SK-N-SH treated with all-trans-retinoic acid at 6 μM for 48 hours (cell line): ENCODE results near the gene PGLYRP2.

Experiments used
- BACH2 ChIP-seq: fragments of 250-450 bp; sonication (Bioruptor Pico); IDR thresholded peaks from 2 replicates; pipeline ENCODE4 v1.9.0; 2021; ENCODE audit warnings: mild to moderate bottlenecking, borderline replicate concordance
- CSDC2 ChIP-seq: fragments of 250-450 bp; sonication (Bioruptor Pico); IDR thresholded peaks from 2 replicates; pipeline ENCODE4 v1.5.0; 2020; ENCODE audit warnings: mild to moderate bottlenecking, moderate library complexity
- ESRRG ChIP-seq: fragments of 250-450 bp; sonication (Bioruptor Pico); IDR thresholded peaks from 2 replicates; pipeline ENCODE4 v1.6.1; 2021; ENCODE audit warnings: mild to moderate bottlenecking
- GLIS3 ChIP-seq: fragments of 250-450 bp; sonication (Bioruptor Pico); IDR thresholded peaks from 2 replicates; pipeline ENCODE4 v1.5.0; 2020; ENCODE audit warnings: mild to moderate bottlenecking, moderate library complexity
- ISL1 ChIP-seq: fragments of 250-450 bp; sonication (Bioruptor Pico); IDR thresholded peaks from 2 replicates; pipeline ENCODE4 v2.1.2; 2022; ENCODE audit warnings: mild to moderate bottlenecking, moderate library complexity
- PATZ1 ChIP-seq: fragments of 250-450 bp; sonication (Bioruptor Pico); IDR thresholded peaks from 2 replicates; pipeline ENCODE4 v1.8.0; 2020; ENCODE audit warnings: mild to moderate bottlenecking, moderate library complexity, borderline replicate concordance
- POU6F1 ChIP-seq: fragments of 250-450 bp; sonication (Bioruptor Pico); IDR thresholded peaks from 2 replicates; pipeline ENCODE4 v1.8.0; 2021; ENCODE audit warnings: low read depth, mild to moderate bottlenecking, moderate library complexity, borderline replicate concordance
- RARB ChIP-seq: fragments of 250-450 bp; sonication (Bioruptor Pico); IDR thresholded peaks from 2 replicates; pipeline ENCODE4 v1.8.0; 2021; ENCODE audit warnings: mild to moderate bottlenecking, moderate library complexity
- TOX ChIP-seq: fragments of 250-450 bp; sonication (Bioruptor Pico); IDR thresholded peaks from 2 replicates; pipeline ENCODE4 v1.8.0; 2021; ENCODE audit warnings: mild to moderate bottlenecking, moderate library complexity, borderline replicate concordance
- TSHZ2 ChIP-seq: fragments of 250-450 bp; sonication (Bioruptor Pico); IDR thresholded peaks from 2 replicates; pipeline ENCODE4 v1.5.0; 2020; ENCODE audit warnings: mild to moderate bottlenecking, moderate library complexity
- ZC3H10 ChIP-seq: fragments of 250-450 bp; sonication (Bioruptor Pico); IDR thresholded peaks from 2 replicates; pipeline ENCODE4 v1.5.1; 2021; ENCODE audit warnings: mild to moderate bottlenecking, moderate library complexity
- ZFP3 ChIP-seq: fragments of 250-450 bp; sonication (Bioruptor Pico); IDR thresholded peaks from 2 replicates; pipeline ENCODE4 v1.5.0; 2020; ENCODE audit warnings: mild to moderate bottlenecking, moderate library complexity
- ZNF8 ChIP-seq: fragments of 450-650 bp; formaldehyde crosslinking; IDR thresholded peaks from 2 replicates; pipeline ENCODE4 v1.5.0; 2020; ENCODE audit warnings: mild to moderate bottlenecking, moderate library complexity
- TF ChIP-seq, protein P1 (sequence below): fragments of 250-450 bp; sonication (Bioruptor Pico); IDR thresholded peaks from 2 replicates; pipeline ENCODE4 v1.5.1; 2021; ENCODE audit warnings: mild to moderate bottlenecking, moderate library complexity

GRCh38 chr19:15427991-15428471 lies 51.3 kb downstream of the PGLYRP2 start:
- TF ChIP-seq RARB = no peak
- TF ChIP-seq PATZ1 (CRISPR knock-in tag) = no peak
- TF ChIP-seq ZC3H10 (CRISPR knock-in tag) = no peak
- no peak for TF ChIP-seq CSDC2 (CRISPR knock-in tag)
- TF ChIP-seq ZFP3 (CRISPR knock-in tag) = no peak
- no peak for TF ChIP-seq ZNF8
- TF ChIP-seq, protein P1, sequence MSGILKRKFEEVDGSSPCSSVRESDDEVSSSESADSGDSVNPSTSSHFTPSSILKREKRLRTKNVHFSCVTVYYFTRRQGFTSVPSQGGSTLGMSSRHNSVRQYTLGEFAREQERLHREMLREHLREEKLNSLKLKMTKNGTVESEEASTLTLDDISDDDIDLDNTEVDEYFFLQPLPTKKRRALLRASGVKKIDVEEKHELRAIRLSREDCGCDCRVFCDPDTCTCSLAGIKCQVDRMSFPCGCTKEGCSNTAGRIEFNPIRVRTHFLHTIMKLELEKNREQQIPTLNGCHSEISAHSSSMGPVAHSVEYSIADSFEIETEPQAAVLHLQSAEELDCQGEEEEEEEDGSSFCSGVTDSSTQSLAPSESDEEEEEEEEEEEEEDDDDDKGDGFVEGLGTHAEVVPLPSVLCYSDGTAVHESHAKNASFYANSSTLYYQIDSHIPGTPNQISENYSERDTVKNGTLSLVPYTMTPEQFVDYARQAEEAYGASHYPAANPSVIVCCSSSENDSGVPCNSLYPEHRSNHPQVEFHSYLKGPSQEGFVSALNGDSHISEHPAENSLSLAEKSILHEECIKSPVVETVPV = no peak
- TF ChIP-seq POU6F1 (CRISPR knock-in tag) = no peak
- no peak for TF ChIP-seq BACH2 (CRISPR knock-in tag)
- TF ChIP-seq TSHZ2 (CRISPR knock-in tag) = no peak
- no peak for TF ChIP-seq ESRRG (CRISPR knock-in tag)
- no peak for TF ChIP-seq ISL1 (CRISPR knock-in tag)
- no peak for TF ChIP-seq GLIS3 (CRISPR knock-in tag)
- TF ChIP-seq TOX = no peak
